ENCODE results near the gene TM9SF3.

The TM9SF3 gene

GRCh38 chr10:96586419-96587263, at the start of gene TM9SF3:
Gene TM9SF3 (minus strand): TSS chr10:96587012. CDS start chr10:96586835, 177 bp downstream.
- peak; percentile 87 for DNase-seq

- no peak for DNase-seq
Measured at GRCh38 chr10:96636551-96636950, 49.7 kb upstream of the TM9SF3 start.

- no peak for DNase-seq
Measured at GRCh38 chr10:96632974-96633710, 46.3 kb upstream of the TM9SF3 start.

- DNase-seq = no peak
Measured at GRCh38 chr10:96627292-96627691, 40.5 kb upstream of the TM9SF3 start.

DNA sequence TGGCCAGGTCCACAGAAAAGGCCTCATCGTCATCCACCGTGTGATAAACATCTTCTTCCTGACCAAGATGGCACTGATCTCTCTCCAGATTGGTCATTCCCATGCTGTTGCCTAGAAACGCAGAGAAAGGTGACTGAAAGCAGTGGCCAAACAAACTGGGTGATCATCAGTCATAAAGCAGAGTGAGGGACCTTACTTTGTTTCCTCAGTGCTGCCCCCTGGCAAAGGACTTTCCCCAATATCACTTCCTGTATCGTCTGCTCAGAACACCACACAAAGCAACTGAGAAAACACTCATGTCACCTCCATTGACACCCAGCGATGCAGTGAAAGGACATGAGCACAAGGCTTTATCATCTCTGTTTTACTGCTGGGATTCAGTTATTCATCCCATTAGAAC, 40.0 kb upstream of the TM9SF3 start:
- DNase-seq = no peak

DNA sequence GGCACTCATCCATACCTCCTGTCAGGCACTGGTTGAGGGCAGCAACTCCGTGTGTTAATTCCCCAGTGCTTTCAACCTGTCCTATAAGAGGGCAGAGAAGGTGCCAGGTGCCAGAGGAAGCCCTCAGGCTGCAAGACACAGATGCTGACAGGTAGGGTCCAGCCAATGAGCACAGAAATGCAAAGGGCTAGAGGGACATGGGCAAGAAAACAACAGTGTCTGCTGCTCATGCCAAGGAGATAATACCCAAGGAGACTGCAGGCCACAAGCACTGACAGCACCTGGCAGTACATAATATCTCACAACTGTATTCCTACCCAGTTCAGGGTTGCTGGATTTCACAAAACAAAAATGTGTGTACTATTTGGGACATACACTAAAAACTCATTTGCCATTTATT, 38.4 kb upstream of the TM9SF3 start:
- DNase-seq = no peak

DNA sequence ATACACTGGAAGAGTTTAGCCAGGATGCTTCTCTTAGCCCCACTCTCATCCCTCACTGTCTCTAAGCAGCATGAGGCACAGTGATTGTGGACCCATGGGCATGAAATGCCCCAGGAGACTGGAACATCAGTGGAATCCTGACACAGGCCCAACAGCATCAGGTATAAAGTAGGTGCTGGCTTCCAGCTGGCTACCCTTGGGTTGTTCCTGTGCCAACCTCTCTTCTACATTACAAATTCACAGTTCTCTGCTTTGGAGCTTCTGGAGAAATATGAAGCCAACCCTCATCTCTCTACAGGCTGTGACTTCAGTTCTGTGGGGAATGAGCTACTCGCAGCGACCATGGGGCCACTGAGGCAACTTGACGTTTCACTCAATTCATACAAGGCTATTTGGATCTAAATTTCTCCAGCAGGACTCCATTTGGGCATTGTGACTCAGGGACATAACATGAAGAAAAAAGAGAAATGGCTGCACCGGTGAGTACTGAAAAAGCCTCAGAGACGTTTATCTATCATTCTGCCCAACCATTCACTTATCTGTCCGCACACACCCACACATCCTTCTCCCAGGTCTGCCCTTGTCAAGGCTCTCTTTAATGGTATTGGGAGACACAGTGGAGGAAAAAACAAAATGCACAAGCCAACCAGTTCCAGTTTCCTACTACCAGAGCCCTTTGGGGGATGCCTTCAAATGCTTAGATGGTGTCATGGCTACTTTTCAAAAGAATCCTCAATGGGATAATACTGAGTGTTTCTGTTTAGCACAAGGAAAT, 35.4 kb upstream of the TM9SF3 start:
- DNase-seq = no peak

GRCh38 chr10:96619796-96620773, 33.3 kb upstream of the TM9SF3 start:
- DNase-seq = no peak

- no peak for DNase-seq
Measured at GRCh38 chr10:96619120-96619519, 32.3 kb upstream of the TM9SF3 start.

GRCh38 chr10:96618653-96619052, 31.8 kb upstream of the TM9SF3 start:
- no peak for DNase-seq

DNA sequence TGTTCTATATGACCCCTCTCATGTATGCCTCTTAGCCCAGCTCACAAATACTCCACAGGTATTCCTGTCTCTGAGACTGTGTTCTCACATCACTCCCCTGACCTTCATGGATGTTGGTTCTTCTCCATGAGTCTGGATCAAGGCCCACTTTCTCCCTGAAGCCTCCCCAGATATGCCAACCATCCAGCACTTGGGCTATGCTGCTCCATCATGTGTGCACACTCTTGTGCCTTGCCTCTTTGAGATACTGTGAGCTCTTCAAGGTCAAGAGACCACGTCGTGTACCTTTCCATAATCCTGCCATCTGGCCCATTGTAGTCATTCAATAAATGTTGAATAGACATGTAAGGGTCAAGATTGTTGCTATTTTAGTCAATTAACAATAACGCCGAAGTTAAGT, 30.1 kb upstream of the TM9SF3 start:
- no peak for DNase-seq

DNA sequence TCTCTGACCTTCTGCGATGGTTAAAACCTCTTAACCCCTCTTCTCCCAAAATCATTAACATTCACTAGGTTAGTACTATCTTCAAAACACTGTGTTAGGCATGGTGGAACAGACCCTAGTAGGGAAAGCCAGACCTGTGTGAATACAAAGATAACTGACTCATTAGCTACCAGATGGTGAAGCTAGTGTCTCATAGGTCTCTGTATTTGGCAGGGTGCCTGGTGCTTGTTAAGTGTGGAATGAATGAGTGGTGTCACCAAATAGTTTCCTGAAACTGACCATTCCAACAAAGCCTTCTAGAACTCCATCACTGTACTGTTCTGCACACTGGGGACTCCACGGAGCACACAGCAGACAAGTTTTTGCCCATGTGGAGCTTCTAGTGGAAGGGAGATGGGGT, 27.7 kb upstream of the TM9SF3 start:
- DNase-seq = no peak

DNA sequence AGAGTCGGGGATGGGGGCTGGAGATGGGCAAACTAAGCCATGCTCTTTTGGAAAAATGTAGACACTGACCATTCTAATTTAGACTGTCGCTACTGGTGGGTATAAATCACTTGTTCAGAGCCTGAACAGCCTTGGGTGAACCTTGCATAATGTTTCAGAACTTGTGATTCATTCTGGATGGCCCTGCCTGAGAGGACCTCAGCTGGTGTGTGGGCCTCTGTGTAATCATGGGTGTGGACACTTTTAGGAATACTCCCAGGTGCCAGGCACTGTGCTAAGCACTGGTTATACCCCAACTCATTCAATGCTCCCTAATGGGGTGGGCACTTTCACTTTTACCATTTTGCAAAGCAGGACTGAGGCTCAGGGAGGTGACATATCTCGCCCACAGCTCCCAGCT, 26.8 kb upstream of the TM9SF3 start:
- no peak for DNase-seq

GRCh38 chr10:96612055-96612830, 25.4 kb upstream of the TM9SF3 start:
- no peak for DNase-seq

GRCh38 chr10:96610817-96611216, 24.0 kb upstream of the TM9SF3 start:
- no peak for DNase-seq

DNA sequence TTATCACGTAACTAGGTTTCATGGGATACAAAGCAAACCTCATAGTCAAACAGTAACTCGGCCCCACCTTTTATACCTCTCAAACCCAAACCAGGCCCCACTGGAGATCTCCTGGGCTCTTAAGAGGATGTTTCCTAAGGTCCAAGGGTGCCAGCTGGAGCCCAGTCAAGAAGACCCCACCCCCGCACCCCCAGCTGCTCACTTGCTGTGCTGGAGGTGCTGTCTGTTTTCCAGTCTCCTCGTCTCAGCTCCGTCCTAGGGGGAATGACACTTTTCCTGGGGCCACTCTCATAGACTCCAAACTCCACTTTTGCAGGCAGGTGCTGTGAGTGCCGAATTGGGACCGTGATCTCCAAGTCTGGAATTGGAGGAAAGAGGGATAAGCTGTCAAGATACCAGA, 22.7 kb upstream of the TM9SF3 start:
- DNase-seq = no peak

GRCh38 chr10:96608805-96609204, 22.0 kb upstream of the TM9SF3 start:
- DNase-seq = no peak

GRCh38 chr10:96608262-96608661, 21.4 kb upstream of the TM9SF3 start:
- no peak for DNase-seq

- no peak for DNase-seq
Measured at GRCh38 chr10:96606946-96607345, 20.1 kb upstream of the TM9SF3 start.

DNA sequence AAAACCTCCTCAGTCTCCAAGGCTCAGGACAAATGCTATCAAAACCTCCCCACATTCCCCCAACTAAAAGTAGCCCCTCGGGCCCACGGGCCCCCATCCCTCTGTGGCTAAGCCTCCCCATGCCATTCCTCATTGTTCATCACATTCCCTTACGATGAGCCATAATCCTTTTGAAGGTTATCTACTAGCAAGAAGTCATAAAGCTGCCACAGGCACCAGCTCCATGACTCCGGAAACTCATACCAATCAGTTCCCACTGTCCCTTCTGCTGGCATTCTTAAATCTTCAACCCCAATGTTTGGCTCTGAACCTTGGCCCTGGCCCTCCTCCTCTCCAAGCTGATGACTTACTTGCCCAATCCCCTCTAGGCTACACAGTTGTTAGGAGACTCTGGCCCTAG, 19.4 kb upstream of the TM9SF3 start:
- DNase-seq = no peak

DNA sequence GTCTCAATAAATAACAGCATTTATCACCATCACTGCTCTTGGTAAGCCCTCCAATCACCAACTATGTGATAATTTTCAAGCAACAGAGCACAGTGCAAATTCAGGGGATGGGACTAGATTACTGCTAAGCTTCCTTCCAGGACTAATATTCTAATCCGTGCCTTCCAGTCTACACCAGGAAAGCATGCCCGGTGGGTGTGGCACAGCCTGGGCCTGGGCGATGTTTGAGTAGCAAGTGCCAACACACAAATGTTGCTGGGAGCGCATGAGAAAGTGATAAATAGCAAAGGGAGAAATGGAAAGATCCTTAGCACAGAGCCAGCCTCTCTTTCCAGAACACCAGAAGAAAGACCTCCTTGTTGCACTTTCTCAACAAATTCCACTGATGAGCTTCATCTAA, 13.5 kb upstream of the TM9SF3 start:
- DNase-seq = no peak
